ENCODE measurements around the gene KCNJ5.

DNA sequence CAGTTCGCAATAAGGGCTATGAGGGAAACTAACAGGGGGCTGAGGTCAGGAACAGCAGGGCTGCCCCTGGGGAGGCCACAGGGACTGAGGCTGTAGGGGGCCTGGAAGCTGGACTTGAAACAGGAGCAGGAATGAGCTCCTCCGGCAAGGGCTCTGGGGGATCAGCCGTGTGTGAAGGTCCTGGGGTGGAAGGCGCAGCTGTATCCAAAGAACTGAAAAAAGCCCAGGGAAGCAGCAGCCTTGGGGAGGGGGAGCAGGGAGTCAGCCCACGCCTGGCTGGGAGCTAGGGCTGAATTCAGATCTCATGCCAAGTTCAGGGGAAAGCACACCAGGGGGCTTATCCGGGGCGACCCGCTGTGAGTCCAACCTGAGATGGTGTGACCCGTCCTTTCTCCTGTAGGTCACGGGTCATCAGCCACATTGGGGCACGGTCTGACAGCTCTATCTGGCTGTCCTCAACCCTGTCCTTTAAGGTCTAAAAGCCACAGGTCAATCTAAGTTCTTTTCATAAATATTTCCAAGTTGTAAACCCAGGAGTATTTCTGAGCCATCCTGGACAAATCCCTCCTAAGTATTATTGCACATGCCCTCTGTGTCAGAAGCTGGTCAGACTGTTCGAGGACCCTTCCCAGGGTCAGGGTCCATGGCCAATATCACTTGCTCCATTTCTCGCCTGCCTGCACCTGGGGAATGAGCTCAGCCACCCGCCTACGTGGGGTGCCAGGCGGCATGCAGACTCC, 33.5 kb downstream of the KCNJ5 start:
- TF ChIP-seq, protein P1, sequence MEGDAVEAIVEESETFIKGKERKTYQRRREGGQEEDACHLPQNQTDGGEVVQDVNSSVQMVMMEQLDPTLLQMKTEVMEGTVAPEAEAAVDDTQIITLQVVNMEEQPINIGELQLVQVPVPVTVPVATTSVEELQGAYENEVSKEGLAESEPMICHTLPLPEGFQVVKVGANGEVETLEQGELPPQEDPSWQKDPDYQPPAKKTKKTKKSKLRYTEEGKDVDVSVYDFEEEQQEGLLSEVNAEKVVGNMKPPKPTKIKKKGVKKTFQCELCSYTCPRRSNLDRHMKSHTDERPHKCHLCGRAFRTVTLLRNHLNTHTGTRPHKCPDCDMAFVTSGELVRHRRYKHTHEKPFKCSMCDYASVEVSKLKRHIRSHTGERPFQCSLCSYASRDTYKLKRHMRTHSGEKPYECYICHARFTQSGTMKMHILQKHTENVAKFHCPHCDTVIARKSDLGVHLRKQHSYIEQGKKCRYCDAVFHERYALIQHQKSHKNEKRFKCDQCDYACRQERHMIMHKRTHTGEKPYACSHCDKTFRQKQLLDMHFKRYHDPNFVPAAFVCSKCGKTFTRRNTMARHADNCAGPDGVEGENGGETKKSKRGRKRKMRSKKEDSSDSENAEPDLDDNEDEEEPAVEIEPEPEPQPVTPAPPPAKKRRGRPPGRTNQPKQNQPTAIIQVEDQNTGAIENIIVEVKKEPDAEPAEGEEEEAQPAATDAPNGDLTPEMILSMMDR (IDR thresholded peaks at IDR 0.05; ENCODE audit: low read depth, low read length, poor library complexity, severe bottlenecking), result no peak
- no peak for TF ChIP-seq EZH2phosphoT487 (IDR thresholded peaks at IDR 0.05; ENCODE audit: borderline replicate concordance, low read length)

All from DOHH2 (cell line).